Measurements from ENCODE around the gene PAEP.

- TF ChIP-seq CTCF (IDR thresholded peaks at IDR 0.05) (no peak), EP300 (IDR thresholded peaks at IDR 0.05) (no peak), POLR2A (IDR thresholded peaks at IDR 0.05) (no peak)
Observed at GRCh38 chr9:135586601-135587109, 25.1 kb downstream of the PAEP start.
